Stimulated activated CD4-positive, alpha-beta T cell treated with anti-CD3 and anti-CD28 coated beads, TNF-alpha, amount 100 ng/mL, for 4 hours (primary cell): ENCODE results near the gene HEYL.
"Not testable (repeated sequence)": the region's sequence is repeated elsewhere in the genome, so short reads cannot be mapped to it uniquely, and the experiment has no call there.

Experiments
- DNase-seq, 3 experiments: peaks; one replicate each; pipeline ENCODE4 v3.0.0-alpha.2; 2020; ENCODE audit warnings: low read depth in 3 of 3

Gene HEYL

DNA sequence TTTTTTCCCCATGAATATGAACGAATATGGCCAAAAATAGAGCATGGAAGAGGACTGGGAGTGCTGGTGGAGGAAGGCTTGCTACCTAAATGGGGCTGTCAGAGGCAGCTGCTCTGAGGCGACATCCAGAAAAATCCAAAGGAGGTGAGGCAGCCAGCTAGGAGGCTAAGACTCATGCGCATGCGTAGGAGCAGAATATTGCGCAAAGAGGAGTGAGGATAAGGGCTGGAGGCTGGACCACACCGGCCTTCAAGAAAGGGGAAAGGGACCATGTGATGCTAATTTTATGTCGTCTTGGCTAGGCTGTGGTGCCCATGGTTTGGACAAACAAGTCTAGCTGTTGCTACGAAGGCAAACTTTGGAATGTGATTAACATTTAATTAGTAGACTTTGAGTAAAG, 30.5 kb downstream of the HEYL start:
- no peak for DNase-seq

DNA sequence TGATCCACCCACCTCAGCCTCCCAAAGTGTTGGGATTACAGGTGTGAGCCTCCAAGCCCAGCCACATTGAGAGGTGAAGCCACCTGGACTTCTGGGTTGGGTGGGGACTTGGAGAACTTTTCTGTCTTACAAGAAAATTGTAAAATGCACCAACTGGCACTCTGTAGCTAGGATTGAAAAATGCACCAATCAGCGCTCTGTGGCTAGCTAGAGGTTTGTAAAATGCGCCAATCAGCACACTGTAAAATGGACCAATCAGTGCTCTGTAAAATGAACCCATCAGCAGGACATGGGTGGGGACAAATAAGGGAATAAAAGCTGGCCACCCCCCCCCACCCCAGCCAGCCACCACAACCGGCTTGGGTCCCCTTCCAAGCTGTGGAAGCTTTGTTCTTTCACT, 35.8 kb downstream of the HEYL start:
- not testable (repeated sequence) for DNase-seq

DNA sequence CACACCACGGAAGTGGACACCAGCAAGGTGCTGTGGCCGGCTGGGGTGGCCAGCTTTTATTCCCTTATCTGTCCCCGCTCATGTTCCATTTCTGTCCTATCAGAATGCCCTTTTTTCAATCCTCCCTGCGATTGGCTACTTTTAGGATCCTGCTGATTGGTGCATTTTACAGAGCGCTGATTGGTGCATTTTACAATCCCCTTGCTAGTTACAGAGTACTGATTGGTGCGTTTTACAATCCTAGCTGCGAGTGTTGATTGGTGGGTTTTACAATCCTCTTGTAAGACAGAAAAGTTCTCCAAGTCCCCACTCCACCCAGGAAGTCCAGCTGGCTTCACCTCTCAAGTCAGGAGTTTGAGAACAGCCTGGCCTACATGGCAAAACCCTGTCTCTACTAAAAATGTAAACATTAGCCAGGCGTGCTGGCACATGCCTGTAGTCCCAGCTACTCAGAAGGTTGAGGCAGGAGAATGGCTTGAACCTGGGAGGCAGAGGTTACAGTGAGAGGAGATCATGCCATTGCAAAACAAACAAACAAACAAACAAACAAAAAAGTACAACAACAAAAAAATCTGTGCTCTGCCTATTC, 37.7 kb downstream of the HEYL start:
- DNase-seq = not testable (repeated sequence)

DNA sequence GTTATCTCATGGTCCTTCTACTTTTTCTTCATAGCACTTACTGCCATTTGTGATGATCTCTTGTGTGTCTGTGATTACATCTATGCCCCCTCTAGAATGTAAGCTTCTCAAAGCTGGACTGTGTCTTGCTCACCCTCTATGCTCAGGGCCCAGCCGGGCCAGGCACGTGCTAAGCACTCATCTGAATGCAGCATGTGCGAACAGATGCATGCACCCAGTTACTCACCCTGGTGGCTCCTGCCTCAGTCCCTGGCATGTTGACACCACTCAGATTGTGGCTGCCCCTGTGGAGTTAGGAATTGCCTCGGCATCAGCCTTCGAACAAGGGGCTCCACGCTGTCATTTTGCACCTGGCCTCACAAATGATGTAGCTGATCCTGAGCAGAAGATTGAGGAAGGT, 43.3 kb downstream of the HEYL start:
- no peak for DNase-seq

DNA sequence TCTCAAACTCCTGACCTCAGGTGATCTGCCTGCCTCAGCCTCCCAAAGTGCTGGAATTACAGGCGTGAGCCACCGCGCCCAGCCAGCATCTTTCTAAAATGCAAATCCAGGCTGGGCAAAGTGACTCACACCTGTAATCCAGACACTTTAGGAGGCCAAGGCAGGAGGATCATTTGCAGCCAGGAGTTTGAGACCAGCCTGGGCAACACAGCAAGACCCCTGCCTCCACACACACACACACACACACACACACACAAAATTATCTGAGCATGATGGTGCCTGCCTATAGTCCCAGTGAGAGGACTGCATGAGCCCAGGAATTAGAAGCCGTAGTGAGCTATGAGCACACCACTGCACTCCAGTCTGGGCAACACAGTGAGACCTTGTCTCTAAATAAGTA, 46.1 kb downstream of the HEYL start:
- DNase-seq = no peak

DNA sequence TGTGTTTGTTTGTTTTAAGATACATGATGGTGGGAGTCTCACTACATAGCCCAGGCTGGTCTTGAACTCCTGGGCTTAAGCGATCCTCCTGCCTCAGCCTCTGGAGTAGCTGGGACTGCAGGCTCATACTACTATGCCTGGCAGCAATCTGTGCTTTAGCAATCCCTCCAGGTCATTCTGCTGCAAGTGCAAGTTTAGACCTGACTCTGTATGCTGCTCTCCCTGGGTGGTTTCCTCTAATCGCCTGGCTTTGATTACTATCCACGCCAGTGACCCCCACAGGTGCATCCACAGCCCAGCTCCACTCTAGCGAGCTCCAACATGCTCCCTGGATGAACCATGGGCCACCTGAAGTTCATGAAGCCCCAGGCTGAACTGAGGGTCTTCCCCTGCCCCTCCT, 47.4 kb downstream of the HEYL start:
- DNase-seq = no peak

DNA sequence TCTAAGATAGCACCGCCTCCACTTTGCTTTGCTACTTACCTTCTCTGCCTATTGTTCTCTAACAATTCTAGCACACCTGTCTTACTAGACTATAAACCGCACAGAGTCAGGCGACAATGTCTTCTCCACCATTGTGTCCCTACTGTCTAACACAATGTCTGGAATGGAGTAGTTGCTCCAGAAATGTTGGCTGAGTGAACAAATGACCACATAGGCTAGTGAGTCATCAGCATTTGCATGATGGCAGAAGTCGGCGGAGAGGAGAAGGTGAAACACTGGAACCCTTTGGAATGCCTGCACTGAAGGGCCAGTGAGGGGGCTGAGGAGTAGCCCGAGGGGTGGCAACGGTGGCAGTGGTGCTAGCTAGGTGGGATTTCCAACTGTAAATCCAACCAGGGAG, 48.9 kb downstream of the HEYL start:
- no peak for DNase-seq

DNA sequence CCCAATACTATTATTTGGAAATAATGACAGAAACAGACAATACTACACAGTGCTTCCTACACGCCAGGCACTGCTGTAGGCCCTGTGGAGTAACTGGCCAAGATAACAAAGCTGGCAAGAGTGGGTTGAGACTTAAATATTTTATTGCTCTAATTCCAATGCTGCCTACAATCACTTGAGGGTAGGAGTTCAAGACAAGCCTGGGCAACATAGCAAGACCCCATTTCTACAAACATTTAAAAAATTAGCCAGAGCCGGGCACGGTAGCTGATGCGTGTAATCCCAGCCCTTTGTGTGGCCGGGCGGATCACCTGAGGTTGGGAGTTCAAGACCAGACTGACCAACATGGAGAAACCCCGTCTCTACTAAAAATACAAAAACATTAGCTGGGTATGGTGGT, 53.5 kb downstream of the HEYL start:
- DNase-seq = no peak

DNA sequence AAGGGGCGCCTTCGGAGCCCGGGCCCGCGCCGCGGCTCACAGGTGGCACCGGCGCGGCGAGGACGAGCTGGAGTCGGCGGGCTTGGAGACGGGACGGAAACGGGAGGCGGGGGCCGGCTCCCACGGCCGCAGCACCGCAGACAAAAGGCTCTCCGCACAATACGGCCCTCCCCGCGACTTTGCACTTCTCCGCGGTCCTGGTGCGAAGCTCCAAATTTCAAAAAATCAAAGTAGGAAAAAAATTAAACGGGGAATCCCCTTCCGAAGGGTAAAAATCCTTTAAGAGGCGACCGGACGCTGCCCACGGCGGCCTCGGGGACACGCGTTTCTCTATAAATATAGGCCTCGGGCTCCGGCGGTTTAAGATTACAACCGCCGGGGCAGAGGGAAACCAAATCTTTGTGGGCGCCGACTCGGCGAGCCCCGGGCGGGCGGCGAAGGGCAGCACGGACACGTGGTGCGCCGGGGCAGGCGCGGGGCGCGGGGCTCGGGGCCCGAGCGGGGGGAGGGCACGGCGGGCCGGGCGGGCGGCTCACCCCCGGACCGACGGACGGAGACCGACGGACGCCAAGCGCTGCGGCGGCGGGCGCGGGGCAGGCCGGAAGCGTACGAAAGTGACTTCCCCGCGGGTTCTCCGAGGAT, 63.3 kb downstream of the HEYL start:
- peak in 2 of 3 experiments; percentile 10 to 23 for DNase-seq

DNA sequence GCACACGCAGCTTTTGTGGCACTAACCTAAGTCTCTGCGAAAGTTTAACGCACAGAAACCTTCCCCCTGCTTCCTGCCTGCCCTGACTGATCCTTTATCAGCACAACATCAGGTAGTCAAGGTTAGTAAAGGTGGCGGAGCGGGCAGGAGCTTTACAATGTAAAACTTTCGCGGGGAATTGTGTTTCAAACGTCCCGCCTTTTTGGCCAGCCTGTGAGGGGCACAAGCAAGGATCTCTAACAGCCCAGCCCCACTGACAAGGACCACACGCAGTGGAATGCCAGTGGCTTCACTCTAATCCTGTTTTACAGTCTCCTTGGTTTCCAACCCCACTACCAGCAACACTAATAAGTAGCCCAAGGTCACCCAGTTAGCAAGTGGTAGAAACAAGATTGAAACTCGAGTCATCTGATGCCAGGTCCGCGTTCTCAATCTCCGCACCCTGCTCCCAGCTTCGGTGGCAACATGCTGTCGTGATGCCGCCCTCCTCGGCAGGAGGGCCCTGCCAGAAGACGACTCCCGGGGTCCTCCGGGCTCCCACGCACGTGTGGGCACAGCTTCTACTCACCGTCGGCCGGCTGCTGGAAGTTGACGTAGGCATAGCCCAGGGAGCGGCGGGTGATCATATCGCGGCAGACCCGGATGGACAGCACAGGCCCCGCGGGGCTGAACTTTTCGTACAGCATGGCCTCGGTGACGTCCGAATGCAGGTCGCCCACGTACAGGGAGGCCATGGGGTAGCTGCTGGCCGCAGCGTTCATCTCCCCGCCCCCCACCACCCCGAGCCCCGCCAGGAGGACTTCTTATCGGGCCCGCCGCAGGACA, 64.0 kb downstream of the HEYL start:
- peak in 2 of 3 experiments; percentile 28 to 46 for DNase-seq

DNA sequence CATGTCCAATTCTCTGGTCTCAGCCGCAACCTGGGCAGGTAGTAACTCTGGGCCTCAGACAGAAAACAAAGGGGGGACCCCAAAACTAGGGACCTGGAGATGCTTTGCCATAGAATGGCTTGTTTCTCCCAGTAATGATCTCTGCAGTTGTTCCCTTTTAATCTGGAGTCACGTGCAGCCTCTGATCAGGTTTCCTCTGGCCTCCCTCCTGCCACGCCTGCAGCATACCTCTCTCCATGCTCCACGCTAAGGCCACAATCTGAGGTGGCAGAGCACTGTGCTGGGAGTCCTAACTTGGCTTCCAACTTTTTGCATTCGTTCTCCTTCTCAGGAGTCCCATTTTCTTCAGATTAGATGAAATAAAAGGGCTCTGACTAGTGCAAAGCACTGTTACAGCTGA, 64.8 kb downstream of the HEYL start:
- DNase-seq = no peak
